H9 (cell line): ENCODE data around the gene MAPK6. TPM values are rescaled to one million over a fixed set of nuclear protein-coding genes. Genes with fewer than 3 reads are reported as not detected.

ENCODE experiments used
- DNase-seq: peaks from one replicate; pipeline ENCODE4 v3.0.0-alpha.2; 2017
- H2AFZ ChIP-seq: one replicate; pipeline ENCODE4 v1.6.1; 2013; ENCODE audit warnings: mild to moderate bottlenecking, low read length, control low read depth, moderate library complexity
- H2AK5ac ChIP-seq: 2 replicates; pipeline ENCODE4 v1.6.1; 2013; ENCODE audit warnings: low read length, control low read depth, mixed read lengths; ENCODE audit not compliant: insufficient read length
- H2BK120ac ChIP-seq: one replicate; pipeline ENCODE4 v1.6.1; 2013; ENCODE audit warnings: low read depth, mild to moderate bottlenecking, low read length, control low read depth, inconsistent platforms; ENCODE audit not compliant: poor library complexity, severe bottlenecking
- H2BK12ac ChIP-seq: 2 replicates; pipeline ENCODE4 v1.6.1; 2013; ENCODE audit warnings: low read length, control low read depth, mixed read lengths, low read depth; ENCODE audit not compliant: insufficient read length
- H2BK15ac ChIP-seq: 2 replicates; pipeline ENCODE4 v1.6.1; 2013; ENCODE audit warnings: low read depth, low read length, control low read depth
- H2BK20ac ChIP-seq: one replicate; pipeline ENCODE4 v1.6.1; 2013; ENCODE audit warnings: low read depth, mild to moderate bottlenecking, low read length, control low read depth, inconsistent platforms; ENCODE audit not compliant: poor library complexity, severe bottlenecking
- H2BK5ac ChIP-seq: 2 replicates; pipeline ENCODE4 v1.6.1; 2013; ENCODE audit warnings: low read length, control low read depth, mixed read lengths; ENCODE audit not compliant: insufficient read length
- H3K14ac ChIP-seq: 2 replicates; pipeline ENCODE4 v1.6.1; 2013; ENCODE audit warnings: low read length, control low read depth; ENCODE audit not compliant: insufficient read depth
- H3K18ac ChIP-seq: 2 replicates; pipeline ENCODE4 v1.6.1; 2013; ENCODE audit warnings: low read depth, mild to moderate bottlenecking, mixed read lengths, low read length, control low read depth; ENCODE audit not compliant: insufficient read length
- H3K23ac ChIP-seq: 2 replicates; pipeline ENCODE4 v1.6.1; 2013; ENCODE audit warnings: low read length, control low read depth, mixed read lengths, low read depth; ENCODE audit not compliant: insufficient read length
- H3K23me2 ChIP-seq: 2 replicates; pipeline ENCODE4 v1.6.1; 2013; ENCODE audit warnings: low read depth, mild to moderate bottlenecking, mixed read lengths, low read length, control low read depth; ENCODE audit not compliant: insufficient read length, poor library complexity, severe bottlenecking
- H3K27ac ChIP-seq: 2 replicates; pipeline ENCODE4 v1.5.1; 2013; ENCODE audit warnings: low read length, control low read depth, mixed read lengths, low read depth; ENCODE audit not compliant: insufficient read length
- H3K27me3 ChIP-seq: 2 replicates; pipeline ENCODE4 v1.6.1; 2013; ENCODE audit warnings: low read length, control low read depth, inconsistent platforms; ENCODE audit not compliant: insufficient read depth
- H3K4ac ChIP-seq: 2 replicates; pipeline ENCODE4 v1.6.1; 2013; ENCODE audit warnings: low read depth, mild to moderate bottlenecking, control low read depth, inconsistent platforms, low read length, moderate library complexity
- H3K4me1 ChIP-seq: 2 replicates; pipeline ENCODE4 v1.6.1; 2013; ENCODE audit warnings: low read length, control low read depth, inconsistent platforms; ENCODE audit not compliant: insufficient read depth
- H3K4me2 ChIP-seq: 2 replicates; pipeline ENCODE4 v1.6.1; 2013; ENCODE audit warnings: low read length, control low read depth, mixed read lengths; ENCODE audit not compliant: insufficient read length, insufficient read depth
- H3K56ac ChIP-seq: 2 replicates; pipeline ENCODE4 v1.6.1; 2013; ENCODE audit warnings: low read depth, mild to moderate bottlenecking, mixed read lengths, low read length, control low read depth; ENCODE audit not compliant: insufficient read length
- H3K79me1 ChIP-seq: 2 replicates; pipeline ENCODE4 v1.6.1; 2013; ENCODE audit warnings: low read depth, mild to moderate bottlenecking, moderate library complexity, low read length, control low read depth, inconsistent platforms; ENCODE audit not compliant: insufficient read depth, poor library complexity, severe bottlenecking
- H3K79me2 ChIP-seq: 2 replicates; pipeline ENCODE4 v1.6.1; 2013; ENCODE audit warnings: low read length, control low read depth, inconsistent platforms; ENCODE audit not compliant: insufficient read depth
- H3K9ac ChIP-seq: 2 replicates; pipeline ENCODE4 v1.6.1; 2013; ENCODE audit warnings: low read length, control low read depth, mixed read lengths; ENCODE audit not compliant: insufficient read length; ENCODE audit errors: extremely low read depth
- H3K9me3 ChIP-seq: one replicate; pipeline ENCODE4 v1.6.1; 2013; ENCODE audit warnings: low read depth, low read length, inconsistent platforms; ENCODE audit not compliant: control insufficient read depth
- H3T11ph ChIP-seq: one replicate; pipeline ENCODE4 v1.6.1; 2013; ENCODE audit warnings: mild to moderate bottlenecking, low read length, control low read depth, inconsistent platforms
- H4K20me1 ChIP-seq: one replicate; pipeline ENCODE4 v1.6.1; 2013; ENCODE audit not compliant: control insufficient read depth, insufficient read length, insufficient read depth
- H4K5ac ChIP-seq: 2 replicates; pipeline ENCODE4 v1.6.1; 2013; ENCODE audit warnings: low read depth, mild to moderate bottlenecking, mixed read lengths, low read length, control low read depth; ENCODE audit not compliant: insufficient read length
- H4K8ac ChIP-seq: replicated peaks from 2 replicates; pipeline ENCODE4 v1.6.1; 2013; ENCODE audit warnings: low read length, control low read depth, mixed read lengths, low read depth; ENCODE audit not compliant: insufficient read length
- H4K91ac ChIP-seq: 2 replicates; pipeline ENCODE4 v1.6.1; 2013; ENCODE audit warnings: low read depth, mild to moderate bottlenecking, moderate library complexity, mixed read lengths, low read length, control low read depth; ENCODE audit not compliant: insufficient read length
- H3K27ac Mint-ChIP-seq, 3 experiments: 2 replicates in 2 of 3; 3 replicates in 1 of 3; pipeline ENCODE4 v1.8.0; 2020 to 2021; ENCODE audit warnings: mixed read lengths in 3 of 3, mild to moderate bottlenecking in 1 of 3, moderate library complexity in 1 of 3
- H3K27me3 Mint-ChIP-seq: 2 replicates; pipeline ENCODE4 v1.8.0; 2021; ENCODE audit warnings: low read depth, mild to moderate bottlenecking, moderate library complexity, mixed read lengths
- H3K36me3 Mint-ChIP-seq, 3 experiments: 2 replicates in 2 of 3; 3 replicates in 1 of 3; pipeline ENCODE4 v1.8.0; 2020 to 2021; ENCODE audit warnings: low read depth in 3 of 3, mixed read lengths in 3 of 3; ENCODE audit not compliant: insufficient read depth in 1 of 3
- H3K4me1 Mint-ChIP-seq, 2 experiments: 2 replicates each; pipeline ENCODE4 v1.8.0; 2020; ENCODE audit warnings: mixed read lengths in 2 of 2
- H3K4me3 Mint-ChIP-seq, 2 experiments: 2 replicates in 1 of 2; 3 replicates in 1 of 2; pipeline ENCODE4 v1.8.0; 2020 to 2021; ENCODE audit warnings: mild to moderate bottlenecking in 2 of 2, mixed read lengths in 2 of 2, moderate library complexity in 1 of 2
- H3K9me3 Mint-ChIP-seq, 2 experiments: 2 replicates in 1 of 2; 3 replicates in 1 of 2; pipeline ENCODE4 v1.8.0; 2020; ENCODE audit warnings: mild to moderate bottlenecking in 2 of 2, mixed read lengths in 2 of 2, moderate library complexity in 1 of 2
- CTCF ChIP-seq: fragments of 200-600 bp; sonication (generic); conservative IDR thresholded peaks from 3 replicates; pipeline ENCODE4 v1.8.0; 2021; ENCODE audit warnings: antibody characterized with exemption, mild to moderate bottlenecking
- WGBS: extraction: QIAGEN DNeasy Blood & Tissue Kit; methylation state at CpG from one replicate; pipeline ENCODE4 v1.1.7; 2013; ENCODE audit warnings: missing lambda C conversion rate, low lambda C conversion rate, mixed read lengths; ENCODE audit not compliant: insufficient read length; ENCODE audit errors: extremely low coverage; 5-methylcytosine and 5-hydroxymethylcytosine counted together
- total RNA-seq: library from RNA; stranded (reverse); gene quantifications from 2 replicates; pipeline ENCODE4 v1.2.1, GENCODE V29; 2021

The MAPK6 gene
- total RNA-seq, 1 experiment from 2014 or later = 88.6 TPM

DNA sequence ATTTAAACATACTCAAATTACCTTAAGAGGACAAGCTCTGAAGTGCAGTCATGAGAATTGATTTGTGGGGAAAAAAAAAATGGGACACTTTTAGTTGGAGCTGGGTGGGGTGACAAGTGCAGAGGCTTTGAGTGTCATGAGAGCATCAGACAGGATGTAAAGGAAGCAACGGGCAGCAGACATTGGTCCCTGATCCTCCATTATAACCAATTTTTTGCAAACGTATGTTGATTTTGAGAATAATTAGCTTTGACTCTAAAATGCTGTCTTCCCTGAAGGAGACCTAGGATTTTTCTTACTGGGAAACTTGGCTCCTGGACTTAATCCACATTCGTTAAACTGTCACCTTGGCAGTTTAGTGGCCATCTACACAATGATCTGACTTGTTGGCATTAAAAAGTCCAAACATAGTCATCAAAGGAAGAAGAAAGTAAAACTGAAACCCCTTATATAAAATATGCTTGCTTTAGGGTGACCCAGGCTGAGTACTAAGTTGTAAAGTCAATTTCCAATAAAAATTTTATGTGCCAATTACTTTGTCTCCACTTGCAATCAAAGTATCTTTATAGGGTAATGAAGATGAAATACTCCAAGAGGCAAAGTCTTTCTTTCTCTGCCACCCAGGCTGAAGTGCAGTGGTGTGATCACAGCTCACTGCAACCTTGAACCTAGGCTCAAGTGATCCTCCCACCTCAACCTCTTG, 48.0 kb downstream of the MAPK6 start:
- H4K91ac ChIP-seq = no peak overlapping the region
- H3K23ac ChIP-seq = no peak overlapping the region
- no peak overlapping the region for H3K4me2 ChIP-seq
- no peak overlapping the region for H2BK20ac ChIP-seq
- no peak for TF ChIP-seq CTCF
- WGBS = no CpG with 5 or more reads among the region's 3 CpGs
- H2BK15ac ChIP-seq = no peak overlapping the region
- no peak overlapping the region for H3K9ac ChIP-seq
- no peak overlapping the region for H2BK120ac ChIP-seq
- H3K27me3 ChIP-seq = no peaks in the 10 kb centered on the region
- Mint-ChIP-seq H3K4me1 (peaks cover 14 to 18% of the 10 kb centered on the region in 2 experiments), H3K36me3 (peaks cover 8 to 25% (median 24%) of the 10 kb centered on the region in 3 experiments; a peak in 5 of 7 replicates), H3K27ac (no peak overlapping the region; a peak in 1 of 7 replicates), H3K9me3 (no peaks in the 10 kb centered on the region), H3K27me3 (no peaks in the 10 kb centered on the region), H3K4me3 (no peak overlapping the region)
- no peak overlapping the region for H2BK5ac ChIP-seq
- no peak overlapping the region for H3K56ac ChIP-seq
- H3K4me1 ChIP-seq = no peaks in the 10 kb centered on the region
- no peak overlapping the region for H3K4ac ChIP-seq
- H3K18ac ChIP-seq = no peak overlapping the region
- no peak overlapping the region for H2AFZ ChIP-seq
- no peak overlapping the region for H4K5ac ChIP-seq
- H3K23me2 ChIP-seq = no peaks in the 10 kb centered on the region
- H3K79me2 ChIP-seq = no peaks in the 10 kb centered on the region
- H3K9me3 ChIP-seq = no peaks in the 10 kb centered on the region
- no peak for DNase-seq
- no peaks in the 10 kb centered on the region for H4K20me1 ChIP-seq
- H4K8ac ChIP-seq = no peak overlapping the region
- H2BK12ac ChIP-seq = no peak overlapping the region
- no peak overlapping the region for H2AK5ac ChIP-seq
- no peak overlapping the region for H3T11ph ChIP-seq
- no peaks in the 10 kb centered on the region for H3K79me1 ChIP-seq
- no peak overlapping the region for H3K27ac ChIP-seq
- no peak overlapping the region for H3K14ac ChIP-seq
